MM.1S (cell line): Measurements from ENCODE around the gene SLC12A7.

ENCODE experiments used
- DNase-seq: peaks from one replicate; pipeline ENCODE4 v3.0.0-alpha.2; 2015
- H2AFZ ChIP-seq: fragments of 300-600 bp; sonication (generic); 2 replicates; pipeline ENCODE4 v1.6.0; 2016; ENCODE audit warnings: antibody characterized with exemption, low read length
- H3F3A ChIP-seq: fragments of 300-600 bp; sonication (generic); 2 replicates; pipeline ENCODE4 v1.6.1; 2016; ENCODE audit warnings: mild to moderate bottlenecking, antibody characterized with exemption, low read length, moderate library complexity, mixed read lengths; ENCODE audit not compliant: insufficient read depth
- H3K27ac ChIP-seq: fragments of 300-600 bp; sonication (generic); 2 replicates; pipeline ENCODE4 v1.5.1; 2016; ENCODE audit warnings: mild to moderate bottlenecking, low read length
- H3K27me3 ChIP-seq: fragments of 300-600 bp; sonication (generic); replicated peaks from 2 replicates; pipeline ENCODE4 v1.6.0; 2016; ENCODE audit warnings: low read length; ENCODE audit not compliant: insufficient read depth
- H3K36me3 ChIP-seq: fragments of 300-600 bp; sonication (generic); replicated peaks from 2 replicates; pipeline ENCODE4 v1.6.1; 2016; ENCODE audit warnings: mild to moderate bottlenecking, low read length, mixed read lengths; ENCODE audit not compliant: insufficient read depth
- H3K4me1 ChIP-seq: fragments of 300-600 bp; sonication (generic); 2 replicates; pipeline ENCODE4 v1.6.1; 2016; ENCODE audit warnings: low read length, mixed read lengths
- H3K4me2 ChIP-seq: fragments of 300-600 bp; sonication (generic); 2 replicates; pipeline ENCODE4 v1.6.0; 2016; ENCODE audit warnings: low read depth, low read length
- H3K4me3 ChIP-seq: fragments of 300-600 bp; sonication (generic); 2 replicates; pipeline ENCODE4 v1.5.1; 2016; ENCODE audit warnings: low read length, mixed read lengths
- H3K79me2 ChIP-seq: fragments of 300-600 bp; sonication (generic); 2 replicates; pipeline ENCODE4 v1.6.1; 2016; ENCODE audit warnings: mixed run types, low read length, mixed read lengths
- H3K9ac ChIP-seq: fragments of 300-600 bp; sonication (generic); 2 replicates; pipeline ENCODE4 v1.6.1; 2016; ENCODE audit warnings: low read length, mixed read lengths
- H3K9me2 ChIP-seq: fragments of 300-600 bp; sonication (generic); replicated peaks from 2 replicates; pipeline ENCODE4 v1.6.1; 2016; ENCODE audit warnings: mild to moderate bottlenecking, low read length, mixed read lengths; ENCODE audit not compliant: insufficient read depth
- H3K9me3 ChIP-seq: fragments of 300-600 bp; sonication (generic); replicated peaks from 2 replicates; pipeline ENCODE4 v1.6.1; 2016; ENCODE audit warnings: mild to moderate bottlenecking, low read length, mixed read lengths; ENCODE audit not compliant: insufficient read depth
- H4K20me1 ChIP-seq: fragments of 300-600 bp; sonication (generic); 2 replicates; pipeline ENCODE4 v1.6.1; 2016; ENCODE audit warnings: mild to moderate bottlenecking, low read length, moderate library complexity, mixed read lengths; ENCODE audit not compliant: insufficient read depth
- EZH2 ChIP-seq: fragments of 300-600 bp; sonication (generic); optimal IDR thresholded peaks from 2 replicates; pipeline ENCODE3; 2017; ENCODE audit warnings: low read depth, mild to moderate bottlenecking, antibody characterized with exemption, low read length, mixed read lengths
- EZH2phosphoT487 ChIP-seq: fragments of 300-600 bp; sonication (generic); IDR thresholded peaks from 2 replicates; pipeline ENCODE4 v1.6.1; 2018; ENCODE audit warnings: antibody characterized with exemption, low read length
- TF ChIP-seq, protein P1 (sequence below): fragments of 300-600 bp; sonication (generic); IDR thresholded peaks from 2 replicates; pipeline ENCODE4 v1.5.1; 2016; ENCODE audit warnings: antibody characterized with exemption, low read length, mixed read lengths

The SLC12A7 gene

GRCh38 chr5:1014346-1014745 lies 97.5 kb downstream of the SLC12A7 start:
- TF ChIP-seq, protein P1, sequence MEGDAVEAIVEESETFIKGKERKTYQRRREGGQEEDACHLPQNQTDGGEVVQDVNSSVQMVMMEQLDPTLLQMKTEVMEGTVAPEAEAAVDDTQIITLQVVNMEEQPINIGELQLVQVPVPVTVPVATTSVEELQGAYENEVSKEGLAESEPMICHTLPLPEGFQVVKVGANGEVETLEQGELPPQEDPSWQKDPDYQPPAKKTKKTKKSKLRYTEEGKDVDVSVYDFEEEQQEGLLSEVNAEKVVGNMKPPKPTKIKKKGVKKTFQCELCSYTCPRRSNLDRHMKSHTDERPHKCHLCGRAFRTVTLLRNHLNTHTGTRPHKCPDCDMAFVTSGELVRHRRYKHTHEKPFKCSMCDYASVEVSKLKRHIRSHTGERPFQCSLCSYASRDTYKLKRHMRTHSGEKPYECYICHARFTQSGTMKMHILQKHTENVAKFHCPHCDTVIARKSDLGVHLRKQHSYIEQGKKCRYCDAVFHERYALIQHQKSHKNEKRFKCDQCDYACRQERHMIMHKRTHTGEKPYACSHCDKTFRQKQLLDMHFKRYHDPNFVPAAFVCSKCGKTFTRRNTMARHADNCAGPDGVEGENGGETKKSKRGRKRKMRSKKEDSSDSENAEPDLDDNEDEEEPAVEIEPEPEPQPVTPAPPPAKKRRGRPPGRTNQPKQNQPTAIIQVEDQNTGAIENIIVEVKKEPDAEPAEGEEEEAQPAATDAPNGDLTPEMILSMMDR, result no peak
- TF ChIP-seq EZH2phosphoT487 (no peak), EZH2 (no peak)
- Histone ChIP-seq H3K9me2 (no peaks in the 10 kb centered on the region), H2AFZ (no peak overlapping the region), H3K36me3 (no peaks in the 10 kb centered on the region), H3K27ac (no peak overlapping the region), H3K4me2 (no peak overlapping the region), H3K79me2 (peaks cover 99% of the 10 kb centered on the region), H4K20me1 (no peaks in the 10 kb centered on the region), H3K9ac (no peak overlapping the region), H3K27me3 (peaks cover 18% of the 10 kb centered on the region), H3K4me1 (peaks cover 18% of the 10 kb centered on the region), H3F3A (0 out of 2 replicates have a peak, but pooled peaks cover 4% of the 10 kb centered on the region), H3K4me3 (no peak overlapping the region), H3K9me3 (no peaks in the 10 kb centered on the region)
- no peak for DNase-seq

GRCh38 chr5:1013948-1014301 lies 97.9 kb downstream of the SLC12A7 start:
- peaks cover 14% of the 10 kb centered on the region for H3K4me1 ChIP-seq
- TF ChIP-seq, protein P1, result no peak
- TF ChIP-seq EZH2phosphoT487 (no peak), EZH2 (no peak)
- H3K27me3 ChIP-seq, result peaks cover 18% of the 10 kb centered on the region

DNA sequence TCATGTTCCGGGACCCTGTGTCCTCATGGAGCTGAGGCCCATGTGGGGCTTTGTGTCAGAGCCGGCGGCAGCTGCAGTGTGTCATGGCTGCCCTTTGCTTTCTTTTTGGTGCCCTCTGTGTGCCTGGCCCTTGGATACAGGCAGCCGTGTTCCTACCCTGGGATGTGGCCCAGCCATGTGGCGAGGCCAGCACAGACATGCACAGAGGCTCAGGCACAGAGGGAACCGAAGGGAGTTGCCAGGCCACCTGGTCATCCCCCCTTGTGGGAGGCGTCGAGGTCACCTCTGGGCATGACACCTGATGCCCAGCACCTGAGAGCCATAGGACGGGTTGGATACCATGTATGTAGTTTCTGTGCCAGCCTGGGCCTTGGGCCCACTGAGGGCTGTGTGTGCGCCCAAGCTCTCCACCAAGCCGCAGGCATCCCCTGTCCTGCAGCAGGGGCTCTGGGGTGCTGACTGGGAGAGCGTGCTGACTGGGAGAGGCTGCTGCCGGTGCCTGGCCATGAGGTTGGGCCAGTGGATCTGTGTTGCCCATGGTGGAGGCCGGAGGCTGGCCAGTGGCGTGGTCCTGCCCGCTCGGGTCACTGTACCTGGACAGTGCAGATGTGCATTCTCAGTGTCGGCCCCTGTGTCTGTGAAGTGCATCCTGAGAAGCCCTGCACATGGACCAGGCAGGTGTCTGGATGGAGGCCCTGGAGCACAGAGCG lies 98.5 kb downstream of the SLC12A7 start:
- peaks cover 14% of the 10 kb centered on the region for H3K4me1 ChIP-seq
- no peak overlapping the region for H3K4me3 ChIP-seq
- H3K27me3 ChIP-seq, result peaks cover 18% of the 10 kb centered on the region
- no peak for TF ChIP-seq EZH2phosphoT487
- no peak for TF ChIP-seq EZH2
- TF ChIP-seq, protein P1, result no peak
- H3F3A ChIP-seq, result 0 out of 2 replicates have a peak, but pooled peaks cover 4% of the 10 kb centered on the region
- no peak overlapping the region for H3K4me2 ChIP-seq
- H3K36me3 ChIP-seq, result no peaks in the 10 kb centered on the region
- no peak overlapping the region for H3K9ac ChIP-seq
- H3K9me3 ChIP-seq, result no peaks in the 10 kb centered on the region
- H3K27ac ChIP-seq, result no peak overlapping the region
- peaks cover 92% of the 10 kb centered on the region for H3K79me2 ChIP-seq
- no peaks in the 10 kb centered on the region for H3K9me2 ChIP-seq
- H4K20me1 ChIP-seq, result no peaks in the 10 kb centered on the region
- DNase-seq, result no peak
- H2AFZ ChIP-seq, result no peak overlapping the region

More at GRCh38 chr5:1013948-1014301, 97.9 kb downstream of the SLC12A7 start:
- H3K9me3 ChIP-seq, result no peaks in the 10 kb centered on the region
- no peak overlapping the region for H3K4me3 ChIP-seq
- H2AFZ ChIP-seq, result no peak overlapping the region
- H3K4me2 ChIP-seq, result no peak overlapping the region
- H3K79me2 ChIP-seq, result peaks cover 98% of the 10 kb centered on the region
- no peaks in the 10 kb centered on the region for H4K20me1 ChIP-seq
- no peak overlapping the region for H3K9ac ChIP-seq
- 0 out of 2 replicates have a peak, but pooled peaks cover 4% of the 10 kb centered on the region for H3F3A ChIP-seq
- no peak for DNase-seq
- H3K9me2 ChIP-seq, result no peaks in the 10 kb centered on the region
- no peak overlapping the region for H3K27ac ChIP-seq
- no peaks in the 10 kb centered on the region for H3K36me3 ChIP-seq
